ENCODE measurements around the gene RNF214. TPM values are rescaled to one million over a fixed set of nuclear protein-coding genes. Genes with fewer than 3 reads are reported as not detected.
A peak's percentile ranks its signal among the peaks of the same experiment; 100 is the strongest.
"Not testable (repeated sequence)": the region's sequence is repeated elsewhere in the genome, so short reads cannot be mapped to it uniquely, and the experiment has no call there.

RNF214 gene
- polyA plus RNA-seq = 10 to 100 TPM in 2 of 4 donors, 1 to 10 TPM in 2; 6.9 to 17.8 (median 8.9) TPM
- long read RNA-seq, donor 1, partial matches to known transcripts = 5 of 8 reads
- long read RNA-seq, donor 1, other reads (novel, unspliced or antisense) = 0 of 8 reads
- long read RNA-seq, donor 2, partial matches to known transcripts = 0 of 2 reads
- long read RNA-seq, donor 2, other reads (novel, unspliced or antisense) = 0 of 2 reads
- long read RNA-seq, donor 3, partial matches to known transcripts = 11 of 11 reads
- long read RNA-seq, donor 3, other reads (novel, unspliced or antisense) = 0 of 11 reads
- long read RNA-seq, donor 4 = 0 reads
- long read RNA-seq, donor 5, partial matches to known transcripts = 0 of 2 reads
- long read RNA-seq, donor 5, other reads (novel, unspliced or antisense) = 0 of 2 reads
- long read RNA-seq, donor 6, partial matches to known transcripts = 0 of 3 reads
- long read RNA-seq, donor 6, other reads (novel, unspliced or antisense) = 0 of 3 reads
- long read RNA-seq, donor 7 = 0 reads
- long read RNA-seq, donor 8, partial matches to known transcripts = 0 of 3 reads
- long read RNA-seq, donor 8, other reads (novel, unspliced or antisense) = 0 of 3 reads
- long read RNA-seq, donor 9 = 0 reads
- long read RNA-seq, donor 10, partial matches to known transcripts = 6 of 12 reads
- long read RNA-seq, donor 10, other reads (novel, unspliced or antisense) = 5 of 12 reads

- Histone ChIP-seq H3K4me3 (ENCODE audit: low read depth in 1 of 3, low read length in 3 of 3) (peak within 1 kb of the TSS; percentile 73 to 98 (median 78)), H3K9me3 (ENCODE audit: control insufficient read depth in 2 of 2, insufficient read depth in 1 of 2, low read depth in 1 of 2, low read length in 1 of 2) (no peaks in the 10 kb centered on the region), H3K27ac (ENCODE audit: low read depth in 1 of 3, low read length in 2 of 3) (peak within 1 kb of the TSS; percentile 75 to 99 (median 92)), H3K36me3 (ENCODE audit: control insufficient read depth in 3 of 3, insufficient read depth in 2 of 3, low read depth in 1 of 3, low read length in 3 of 3) (peaks cover 8 to 36% (median 22%) of the 10 kb centered on the region in 3 donors), H3K4me1 (ENCODE audit: control insufficient read depth in 3 of 3, insufficient read depth in 2 of 3, low read depth in 1 of 3, low read length in 2 of 3) (peaks cover 6 to 11% (median 9%) of the 10 kb centered on the region in 3 donors), H3K27me3 (ENCODE audit: control insufficient read depth in 3 of 3, insufficient read depth in 3 of 3, low read length in 3 of 3) (no peaks in the 10 kb centered on the region)
- DNase-seq (peak; percentile 80 to 93), FAIRE-seq (no peak)
- WGBS, 3 donors = 0 to 1% (median 1%) methylated on average over 43 to 92 of the region's 94 CpGs
These were observed at the start of gene RNF214 for GRCh38 chr11:117232092-117232878. Gene RNF214 (plus strand): TSS chr11:117232671. CDS start chr11:117234273, 1,602 bp downstream.

GRCh38 chr11:117183178-117183577 is 49.3 kb upstream of the RNF214 start:
- FAIRE-seq = not testable (repeated sequence)
- peaks cover 2 to 33% (median 10%) of the 10 kb centered on the region in 3 donors for H3K4me1 ChIP-seq (ENCODE audit: control insufficient read depth in 3 of 3, insufficient read depth in 2 of 3, low read depth in 1 of 3, low read length in 2 of 3)

GRCh38 chr11:117183724-117184349 is 48.6 kb upstream of the RNF214 start:
- Histone ChIP-seq H3K9me3 (ENCODE audit: control insufficient read depth in 2 of 2, insufficient read depth in 1 of 2, low read depth in 1 of 2, low read length in 1 of 2) (no peaks in the 10 kb centered on the region), H3K27ac (ENCODE audit: low read depth in 1 of 3, low read length in 2 of 3) (no peak overlapping the region), H3K4me3 (ENCODE audit: low read depth in 1 of 3, low read length in 3 of 3) (no peak overlapping the region), H3K4me1 (ENCODE audit: control insufficient read depth in 3 of 3, insufficient read depth in 2 of 3, low read depth in 1 of 3, low read length in 2 of 3) (peaks cover 2 to 31% (median 10%) of the 10 kb centered on the region in 3 donors), H3K27me3 (ENCODE audit: control insufficient read depth in 3 of 3, insufficient read depth in 3 of 3, low read length in 3 of 3) (no peaks in the 10 kb centered on the region), H3K36me3 (ENCODE audit: control insufficient read depth in 3 of 3, insufficient read depth in 2 of 3, low read depth in 1 of 3, low read length in 3 of 3) (peaks cover 3 to 64% (median 5%) of the 10 kb centered on the region in 3 donors)
- DNase-seq (peak in 1 of 2 donors; percentile 45), FAIRE-seq (no peak)
- WGBS, 3 donors = 54 to 79% (median 55%) methylated on average over 11 of the region's 11 CpGs

More at GRCh38 chr11:117183178-117183577, 49.3 kb upstream of the RNF214 start:
- 90 to 95% (median 93%) methylated on average over 13 of the region's 13 CpGs for WGBS, 3 donors
- H3K4me3 ChIP-seq (ENCODE audit: low read depth in 1 of 3, low read length in 3 of 3); H3K27me3 ChIP-seq (ENCODE audit: control insufficient read depth in 3 of 3, insufficient read depth in 3 of 3, low read length in 3 of 3); H3K9me3 ChIP-seq (ENCODE audit: control insufficient read depth in 2 of 2, insufficient read depth in 1 of 2, low read depth in 1 of 2, low read length in 1 of 2); DNase-seq; H3K27ac ChIP-seq (ENCODE audit: low read depth in 1 of 3, low read length in 2 of 3): not testable (repeated sequence)
- H3K36me3 ChIP-seq (ENCODE audit: control insufficient read depth in 3 of 3, insufficient read depth in 2 of 3, low read depth in 1 of 3, low read length in 3 of 3) = peaks cover 3 to 58% (median 5%) of the 10 kb centered on the region in 3 donors

- Histone ChIP-seq H3K36me3 (ENCODE audit: control insufficient read depth in 3 of 3, insufficient read depth in 2 of 3, low read depth in 1 of 3, low read length in 3 of 3) (peaks cover 5 to 82% (median 6%) of the 10 kb centered on the region in 3 donors), H3K27me3 (ENCODE audit: control insufficient read depth in 3 of 3, insufficient read depth in 3 of 3, low read length in 3 of 3) (no peaks in the 10 kb centered on the region), H3K9me3 (ENCODE audit: control insufficient read depth in 2 of 2, insufficient read depth in 1 of 2, low read depth in 1 of 2, low read length in 1 of 2) (no peaks in the 10 kb centered on the region), H3K4me1 (ENCODE audit: control insufficient read depth in 3 of 3, insufficient read depth in 2 of 3, low read depth in 1 of 3, low read length in 2 of 3) (peaks cover 2 to 17% (median 3%) of the 10 kb centered on the region in 3 donors), H3K4me3 (ENCODE audit: low read depth in 1 of 3, low read length in 3 of 3) (no peak overlapping the region), H3K27ac (ENCODE audit: low read depth in 1 of 3, low read length in 2 of 3) (peak overlapping the region in 1 of 3 donors; percentile 18)
- DNase-seq = no peak
- no peak for FAIRE-seq
- 81 to 89% (median 87%) methylated on average over 5 of the region's 5 CpGs for WGBS, 3 donors
These were observed 46.6 kb upstream of the RNF214 start for GRCh38 chr11:117185736-117186430.

GRCh38 chr11:117186431-117186761 is 46.1 kb upstream of the RNF214 start:
- no peak overlapping the region for H3K27ac ChIP-seq (ENCODE audit: low read depth in 1 of 3, low read length in 2 of 3)
- FAIRE-seq (no peak), DNase-seq (no peak)
- peaks cover 5 to 83% (median 6%) of the 10 kb centered on the region in 3 donors for H3K36me3 ChIP-seq (ENCODE audit: control insufficient read depth in 3 of 3, insufficient read depth in 2 of 3, low read depth in 1 of 3, low read length in 3 of 3)
- H3K9me3 ChIP-seq (ENCODE audit: control insufficient read depth in 2 of 2, insufficient read depth in 1 of 2, low read depth in 1 of 2, low read length in 1 of 2) = no peaks in the 10 kb centered on the region
- no peak overlapping the region for H3K4me3 ChIP-seq (ENCODE audit: low read depth in 1 of 3, low read length in 3 of 3)
- WGBS, 3 donors = 95 to 100% (median 100%) methylated on average over 3 to 4 of the region's 4 CpGs
- H3K27me3 ChIP-seq (ENCODE audit: control insufficient read depth in 3 of 3, insufficient read depth in 3 of 3, low read length in 3 of 3) = no peaks in the 10 kb centered on the region
- H3K4me1 ChIP-seq (ENCODE audit: control insufficient read depth in 3 of 3, insufficient read depth in 2 of 3, low read depth in 1 of 3, low read length in 2 of 3) = peaks cover 0 to 13% (median 0%) of the 10 kb centered on the region in 3 donors

GRCh38 chr11:117187007-117187406 is 45.5 kb upstream of the RNF214 start:
- 74 to 83% (median 80%) methylated on average over 6 of the region's 6 CpGs for WGBS, 3 donors
- FAIRE-seq = no peak

GRCh38 chr11:117187428-117187798 is 45.1 kb upstream of the RNF214 start:
- H3K36me3 ChIP-seq (ENCODE audit: control insufficient read depth in 3 of 3, insufficient read depth in 2 of 3, low read depth in 1 of 3, low read length in 3 of 3) = peaks cover 6 to 83% (median 10%) of the 10 kb centered on the region in 3 donors
- FAIRE-seq (no peak), DNase-seq (no peak)
- H3K4me1 ChIP-seq (ENCODE audit: control insufficient read depth in 3 of 3, insufficient read depth in 2 of 3, low read depth in 1 of 3, low read length in 2 of 3) = peaks cover 0 to 9% (median 0%) of the 10 kb centered on the region in 3 donors
- H3K4me3 ChIP-seq (ENCODE audit: low read depth in 1 of 3, low read length in 3 of 3) = no peak overlapping the region
- no peak overlapping the region for H3K27ac ChIP-seq (ENCODE audit: low read depth in 1 of 3, low read length in 2 of 3)
- 86 to 94% (median 91%) methylated on average over 13 of the region's 13 CpGs for WGBS, 3 donors
- no peaks in the 10 kb centered on the region for H3K27me3 ChIP-seq (ENCODE audit: control insufficient read depth in 3 of 3, insufficient read depth in 3 of 3, low read length in 3 of 3)
- no peaks in the 10 kb centered on the region for H3K9me3 ChIP-seq (ENCODE audit: control insufficient read depth in 2 of 2, insufficient read depth in 1 of 2, low read depth in 1 of 2, low read length in 1 of 2)

More at GRCh38 chr11:117187007-117187406, 45.5 kb upstream of the RNF214 start:
- Histone ChIP-seq H3K4me1 (ENCODE audit: control insufficient read depth in 3 of 3, insufficient read depth in 2 of 3, low read depth in 1 of 3, low read length in 2 of 3) (peaks cover 0 to 9% (median 0%) of the 10 kb centered on the region in 3 donors), H3K9me3 (ENCODE audit: control insufficient read depth in 2 of 2, insufficient read depth in 1 of 2, low read depth in 1 of 2, low read length in 1 of 2) (no peaks in the 10 kb centered on the region), H3K36me3 (ENCODE audit: control insufficient read depth in 3 of 3, insufficient read depth in 2 of 3, low read depth in 1 of 3, low read length in 3 of 3) (peaks cover 6 to 83% (median 8%) of the 10 kb centered on the region in 3 donors), H3K4me3 (ENCODE audit: low read depth in 1 of 3, low read length in 3 of 3) (no peak overlapping the region), H3K27me3 (ENCODE audit: control insufficient read depth in 3 of 3, insufficient read depth in 3 of 3, low read length in 3 of 3) (no peaks in the 10 kb centered on the region), H3K27ac (ENCODE audit: low read depth in 1 of 3, low read length in 2 of 3) (no peak overlapping the region)
- no peak for DNase-seq
